Measurements from ENCODE around the gene SGSH.
A peak's percentile ranks its signal among the peaks of the same experiment; 100 is the strongest.

SGSH gene

DNA sequence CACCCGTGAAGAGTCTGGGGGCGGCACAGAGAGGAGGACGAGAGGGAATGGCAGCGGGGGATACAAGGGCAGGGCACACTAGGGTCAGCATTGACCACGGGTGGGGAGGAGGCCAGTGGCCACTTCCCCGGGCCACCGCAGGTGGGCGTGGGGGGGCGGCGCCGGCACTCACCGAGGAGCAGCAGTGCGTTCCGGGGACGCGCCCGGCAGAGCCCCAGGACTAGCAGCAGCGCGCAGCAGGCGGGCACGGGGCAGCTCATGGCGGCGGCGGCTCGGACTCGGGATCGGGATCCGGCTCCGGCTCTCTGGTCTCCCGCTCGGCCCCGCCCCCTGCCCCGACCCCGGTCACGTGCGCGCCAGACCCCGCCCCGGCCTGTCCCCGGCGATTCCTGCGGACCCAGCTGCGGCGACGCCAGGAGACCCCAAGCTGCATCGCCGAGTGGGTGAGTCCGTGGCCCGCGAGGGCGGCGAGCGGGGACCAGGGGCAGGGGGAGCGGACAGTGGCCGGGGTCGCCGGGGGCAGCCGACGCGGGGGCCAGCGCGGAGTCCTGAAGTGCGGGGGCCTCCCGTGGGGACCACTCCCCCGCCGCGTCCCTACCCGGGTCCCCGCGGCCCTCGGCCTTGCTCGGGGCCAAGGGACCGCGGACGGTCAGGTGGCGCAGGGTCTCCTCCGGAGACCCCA, at the start of gene SGSH, which contains the start of gene SLC26A11:
TSS of gene SGSH (minus strand) at position 280 of the 682 bp plus-strand sequence. CDS start at position 260, 20 bp downstream.
TSS of gene SLC26A11 (plus strand) at position 374 of the 682 bp plus-strand sequence. CDS start 1,134 bp downstream, outside the sequence.
- no peaks in the 10 kb centered on the region for H3K27me3 Mint-ChIP-seq
- H3K36me3 Mint-ChIP-seq: peaks cover 2% of the 10 kb centered on the region
- peaks cover 45% of the 10 kb centered on the region for H3K4me1 Mint-ChIP-seq
- no peaks in the 10 kb centered on the region for H3K9me3 Mint-ChIP-seq
- peak within 1 kb of the TSS; percentile 89 for H3K4me3 Mint-ChIP-seq
- peak within 1 kb of the TSS; percentile 93 for H3K27ac Mint-ChIP-seq

DNA sequence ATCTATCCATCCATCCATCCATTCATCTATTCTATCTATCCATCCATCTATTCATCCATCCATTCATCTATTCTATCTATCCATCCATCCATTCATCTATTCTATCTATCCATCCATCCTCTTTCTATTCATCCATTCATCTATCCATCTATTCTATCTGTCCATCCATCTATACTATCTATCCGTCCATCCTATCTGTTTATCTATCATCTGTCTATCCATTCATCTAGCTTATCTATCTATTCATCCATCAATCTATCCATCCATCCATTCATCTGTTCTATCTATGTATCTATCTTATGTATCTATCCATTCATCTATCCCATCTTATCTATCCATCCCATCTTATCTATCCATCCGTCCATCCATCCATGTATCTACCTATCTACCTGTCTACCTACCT, 49.3 kb upstream of the SGSH start:
- Mint-ChIP-seq H3K4me1 (peaks cover 39% of the 10 kb centered on the region), H3K36me3 (peaks cover 15% of the 10 kb centered on the region), H3K27me3 (no peaks in the 10 kb centered on the region), H3K9me3 (no peaks in the 10 kb centered on the region), H3K27ac (no peak overlapping the region), H3K4me3 (no peak overlapping the region)

DNA sequence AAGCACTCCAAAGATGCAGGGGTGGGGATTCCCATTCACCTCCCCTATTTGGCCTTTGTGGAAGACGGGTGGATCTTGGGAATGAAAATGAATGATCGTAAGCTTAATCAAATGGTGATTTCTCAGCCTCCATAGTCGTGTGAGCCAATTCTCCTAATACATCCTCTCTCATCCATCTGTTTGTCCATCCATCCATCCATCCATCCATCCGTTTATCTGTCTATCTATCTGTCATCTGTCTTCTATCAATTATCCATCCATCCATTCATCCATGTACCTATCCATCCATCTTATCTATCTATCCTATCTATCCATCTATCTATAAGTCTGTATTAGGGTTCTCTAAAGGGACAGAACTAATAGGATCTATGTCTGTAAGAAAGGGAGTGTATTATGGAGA, 48.3 kb upstream of the SGSH start:
- peaks cover 9% of the 10 kb centered on the region for H3K36me3 Mint-ChIP-seq
- no peak overlapping the region for H3K27ac Mint-ChIP-seq
- H3K4me3 Mint-ChIP-seq: no peak overlapping the region
- no peaks in the 10 kb centered on the region for H3K27me3 Mint-ChIP-seq
- H3K4me1 Mint-ChIP-seq: peaks cover 33% of the 10 kb centered on the region
- no peaks in the 10 kb centered on the region for H3K9me3 Mint-ChIP-seq

DNA sequence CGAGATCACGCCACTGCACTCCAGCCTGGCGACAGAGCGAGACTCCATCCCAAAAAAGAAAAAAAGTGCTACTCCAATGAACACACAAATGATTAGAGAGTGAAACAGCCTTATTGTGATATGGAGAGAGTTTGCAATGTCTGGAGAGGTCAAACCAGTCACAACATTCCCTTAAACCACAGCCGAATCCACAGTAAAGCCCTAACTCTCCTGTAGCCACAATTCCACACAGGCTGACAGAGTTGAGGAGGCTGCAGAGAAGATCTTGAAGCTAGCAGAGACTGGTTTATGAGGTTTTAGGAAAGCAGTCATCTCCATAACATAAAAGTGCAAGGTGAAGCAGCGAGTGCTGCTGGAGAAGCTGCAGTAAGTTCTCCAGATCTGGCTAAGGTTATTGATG, 47.3 kb upstream of the SGSH start:
- peaks cover 33% of the 10 kb centered on the region for H3K4me1 Mint-ChIP-seq
- H3K27me3 Mint-ChIP-seq: no peaks in the 10 kb centered on the region
- H3K36me3 Mint-ChIP-seq: peaks cover 7% of the 10 kb centered on the region
- no peaks in the 10 kb centered on the region for H3K9me3 Mint-ChIP-seq
- H3K27ac Mint-ChIP-seq: no peak overlapping the region
- peak overlapping the region; percentile 43 for H3K4me3 Mint-ChIP-seq

DNA sequence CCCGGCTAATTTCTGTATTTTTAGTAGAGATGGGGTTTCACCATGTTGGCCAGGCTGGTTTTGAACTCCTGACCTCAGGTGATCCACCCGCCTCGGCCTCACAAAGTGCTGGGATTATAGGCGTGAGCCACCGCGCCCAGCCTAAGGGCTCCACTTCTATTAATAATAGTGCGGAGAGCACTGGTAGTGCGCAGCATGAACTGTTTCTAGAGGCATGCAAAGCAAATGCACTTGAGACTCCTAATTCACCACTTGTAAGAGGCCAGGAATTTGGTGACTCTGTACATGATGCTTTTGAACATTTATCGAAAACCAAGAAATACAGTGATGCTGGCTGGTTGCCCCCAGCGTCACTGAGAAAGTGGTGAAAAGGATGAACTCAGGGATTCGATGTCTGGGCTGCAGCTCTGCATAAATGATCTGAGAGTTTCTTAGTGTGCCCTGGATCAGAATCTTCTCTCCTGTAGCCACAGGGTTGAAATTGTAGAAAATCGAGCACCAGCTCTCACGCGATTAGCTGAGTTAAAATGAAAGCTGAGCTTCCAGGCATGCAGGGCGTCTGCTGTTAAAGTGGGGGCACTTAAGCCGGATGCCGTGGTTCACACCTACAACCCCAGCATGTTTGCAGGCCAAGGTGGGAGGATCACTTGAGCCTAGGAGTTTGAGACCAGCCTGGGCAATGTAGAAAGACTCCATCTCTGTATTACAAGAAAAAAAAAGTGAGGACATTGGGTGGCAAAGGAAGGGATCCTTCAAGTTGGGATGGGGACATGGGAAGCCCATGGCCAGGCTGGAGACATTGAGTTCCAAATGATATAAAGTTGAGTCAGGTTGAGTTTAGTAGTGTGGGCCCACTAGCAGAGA, 45.3 kb upstream of the SGSH start:
- Mint-ChIP-seq H3K9me3 (no peaks in the 10 kb centered on the region), H3K27ac (peak overlapping the region; percentile 98), H3K4me3 (peak overlapping the region; percentile 97), H3K27me3 (no peaks in the 10 kb centered on the region), H3K4me1 (peaks cover 43% of the 10 kb centered on the region), H3K36me3 (peaks cover 5% of the 10 kb centered on the region)

DNA sequence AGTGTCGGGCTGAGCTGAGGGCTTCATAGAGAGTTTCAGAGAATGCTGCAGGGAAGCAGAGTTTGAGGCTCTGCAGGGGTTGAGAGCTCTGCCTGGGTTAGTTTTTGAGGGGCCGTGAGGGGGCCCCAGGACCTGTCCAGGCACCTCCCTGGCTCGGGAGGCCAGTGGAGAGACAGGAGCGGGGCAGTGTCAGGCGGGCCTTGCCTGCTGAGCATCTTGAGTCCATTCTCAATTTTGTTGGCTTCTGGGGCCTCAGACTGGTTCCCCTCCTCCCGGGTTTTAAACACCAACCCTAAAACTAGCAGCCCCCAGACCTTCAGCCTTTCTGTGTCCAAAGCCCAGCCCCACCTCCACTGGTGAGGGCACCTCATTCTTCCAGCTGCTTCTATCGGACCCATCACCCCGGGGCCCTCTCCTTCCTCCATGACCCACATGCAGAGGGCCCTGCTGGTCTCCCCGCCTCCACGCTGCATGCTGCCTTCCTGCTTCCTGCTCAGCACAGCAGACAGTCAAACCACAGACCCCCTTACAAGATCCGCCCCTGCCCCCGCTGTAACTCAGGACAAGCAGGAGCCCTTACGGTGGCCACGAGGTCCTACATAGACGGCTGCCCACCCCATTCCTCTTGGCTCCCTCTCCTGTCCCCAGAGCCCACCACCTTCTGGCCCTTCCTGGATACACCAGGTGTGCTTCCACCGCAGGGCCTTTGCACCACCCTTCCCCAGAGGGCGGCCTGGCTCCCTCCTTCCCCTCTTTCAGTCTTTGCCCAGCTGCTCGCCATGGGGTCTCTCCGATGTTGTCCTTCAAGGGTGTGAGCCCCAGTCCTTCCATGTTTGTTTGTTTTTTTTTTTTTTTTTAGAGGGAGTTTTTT, 44.3 kb upstream of the SGSH start:
- H3K4me3 Mint-ChIP-seq: peak overlapping the region; percentile 97
- no peaks in the 10 kb centered on the region for H3K27me3 Mint-ChIP-seq
- peaks cover 47% of the 10 kb centered on the region for H3K4me1 Mint-ChIP-seq
- H3K9me3 Mint-ChIP-seq: no peaks in the 10 kb centered on the region
- H3K27ac Mint-ChIP-seq: peak overlapping the region; percentile 98
- H3K36me3 Mint-ChIP-seq: peaks cover 5% of the 10 kb centered on the region

DNA sequence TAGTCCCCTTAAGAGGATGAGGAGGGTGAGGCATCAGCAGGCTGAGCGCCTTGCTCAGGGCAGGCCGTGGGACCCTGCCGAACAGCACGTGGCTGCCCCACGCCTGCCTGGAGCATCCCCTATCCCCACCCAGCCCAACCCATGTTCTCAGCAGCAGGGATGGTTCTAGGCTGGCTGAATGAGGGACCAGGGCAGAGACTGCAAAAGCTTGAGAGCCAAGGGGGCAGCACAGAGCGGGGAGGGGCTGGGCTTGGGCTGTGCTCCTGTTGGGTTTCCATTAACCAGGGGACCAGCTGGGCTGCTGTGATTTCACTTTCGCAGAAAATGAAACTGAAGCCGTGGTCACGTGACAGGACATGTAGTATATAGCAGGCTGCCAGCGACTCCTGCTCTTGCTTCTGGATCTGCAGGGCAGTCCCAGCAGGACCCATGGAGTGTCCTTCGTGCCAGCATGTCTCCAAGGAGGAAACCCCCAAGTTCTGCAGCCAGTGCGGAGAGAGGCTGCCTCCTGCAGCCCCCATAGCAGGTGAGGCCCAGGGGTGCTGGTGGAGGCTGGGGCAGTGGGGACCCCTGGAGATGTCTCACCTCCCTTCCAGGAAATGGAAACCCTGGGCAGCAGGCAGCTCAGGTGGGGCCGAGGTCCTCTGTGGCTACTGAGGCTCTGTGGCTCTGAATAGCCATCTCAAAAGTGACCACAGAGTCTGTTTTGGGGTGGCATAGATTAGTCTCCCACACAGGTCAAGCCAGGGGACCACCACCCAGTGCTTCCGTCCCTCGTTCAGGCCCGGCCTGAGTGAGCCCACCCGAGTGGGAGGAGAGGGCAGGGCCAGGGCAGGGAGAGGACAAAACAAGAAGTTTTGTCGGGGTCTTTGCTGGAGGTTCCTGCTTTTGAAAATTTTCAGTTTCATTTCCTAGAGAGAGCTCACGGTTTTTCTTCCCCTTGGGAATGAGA, 43.4 kb upstream of the SGSH start:
- peak overlapping the region; percentile 97 for H3K4me3 Mint-ChIP-seq
- peaks cover 56% of the 10 kb centered on the region for H3K4me1 Mint-ChIP-seq
- H3K27ac Mint-ChIP-seq: peak overlapping the region; percentile 98
- peaks cover 5% of the 10 kb centered on the region for H3K36me3 Mint-ChIP-seq
- H3K27me3 Mint-ChIP-seq: no peaks in the 10 kb centered on the region
- no peaks in the 10 kb centered on the region for H3K9me3 Mint-ChIP-seq

DNA sequence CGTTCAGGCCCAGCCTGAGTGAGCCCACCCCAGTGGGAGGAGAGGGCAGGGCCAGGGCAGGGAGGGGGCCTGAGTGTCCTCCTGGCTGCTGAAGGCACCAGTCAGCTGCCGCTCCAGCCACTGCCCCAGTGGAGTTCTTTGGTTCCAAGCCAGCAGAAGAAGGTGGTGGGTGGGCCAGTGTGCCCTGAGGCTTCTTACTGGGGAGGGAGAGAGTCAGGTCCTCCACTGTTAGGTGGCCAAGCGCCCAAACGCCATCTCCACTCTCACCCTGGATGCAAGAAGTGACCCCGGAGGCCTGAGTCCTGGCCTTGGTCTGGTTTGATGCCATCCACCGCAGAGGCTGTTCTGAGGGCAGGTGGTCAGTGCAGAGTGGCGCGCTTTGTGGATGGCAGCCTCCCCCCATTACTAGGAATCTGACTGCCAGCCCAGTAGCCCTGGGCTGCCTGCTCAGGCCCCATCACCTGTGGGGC, 42.7 kb upstream of the SGSH start:
- H3K4me3 Mint-ChIP-seq: peak overlapping the region; percentile 97

DNA sequence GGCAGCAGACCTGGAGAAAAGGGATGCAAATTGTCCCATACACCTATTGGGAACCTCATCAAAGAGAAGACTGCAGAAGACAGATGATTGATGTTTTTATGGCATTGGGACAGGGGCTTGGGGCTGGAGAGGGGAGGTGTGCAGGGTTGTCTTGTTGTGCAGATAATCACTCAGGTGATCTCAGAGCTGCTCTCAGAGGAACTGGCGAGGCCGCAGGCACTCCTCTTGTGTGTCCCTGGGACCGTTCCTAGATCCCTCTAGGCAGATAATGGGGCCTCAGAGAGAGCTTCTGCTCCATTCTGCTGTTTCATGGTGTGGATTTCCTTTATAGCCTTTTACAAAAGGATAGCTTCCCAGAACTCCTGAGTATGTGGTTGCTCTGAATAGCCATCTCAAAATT, 42.2 kb upstream of the SGSH start:
- H3K4me1 Mint-ChIP-seq: peaks cover 61% of the 10 kb centered on the region
- H3K9me3 Mint-ChIP-seq: no peaks in the 10 kb centered on the region
- H3K4me3 Mint-ChIP-seq: peak overlapping the region; percentile 84
- no peaks in the 10 kb centered on the region for H3K27me3 Mint-ChIP-seq
- peaks cover 5% of the 10 kb centered on the region for H3K36me3 Mint-ChIP-seq
- peak overlapping the region; percentile 92 for H3K27ac Mint-ChIP-seq

More for the DNA sequence above, 42.7 kb upstream of the SGSH start:
- H3K4me1 Mint-ChIP-seq: peaks cover 61% of the 10 kb centered on the region
- H3K9me3 Mint-ChIP-seq: no peaks in the 10 kb centered on the region
- H3K36me3 Mint-ChIP-seq: peaks cover 5% of the 10 kb centered on the region
- H3K27me3 Mint-ChIP-seq: no peaks in the 10 kb centered on the region
- peak overlapping the region; percentile 98 for H3K27ac Mint-ChIP-seq

DNA sequence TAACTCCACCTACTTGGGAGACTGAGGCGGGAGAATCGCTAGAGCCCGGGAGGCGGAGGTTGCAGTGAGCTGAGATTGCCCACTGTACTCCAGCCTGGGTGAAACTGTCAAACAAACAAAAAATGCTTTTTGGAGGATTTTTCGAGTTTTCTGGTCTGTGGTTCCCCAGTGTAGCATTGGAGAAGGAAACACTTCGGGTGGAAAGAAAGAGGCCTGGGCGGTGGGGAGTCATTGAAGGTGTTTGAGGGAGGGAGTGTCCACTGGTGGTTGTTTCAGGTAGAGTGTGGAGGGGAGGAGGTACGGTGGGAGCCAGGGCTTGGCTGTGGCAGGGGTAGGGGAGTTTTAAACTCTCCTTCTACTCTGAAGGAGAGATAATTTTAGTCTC, 41.8 kb upstream of the SGSH start:
- Mint-ChIP-seq H3K4me1 (peaks cover 60% of the 10 kb centered on the region), H3K9me3 (no peaks in the 10 kb centered on the region), H3K36me3 (peaks cover 5% of the 10 kb centered on the region), H3K27ac (peak overlapping the region; percentile 92), H3K4me3 (peak overlapping the region; percentile 84), H3K27me3 (no peaks in the 10 kb centered on the region)

DNA sequence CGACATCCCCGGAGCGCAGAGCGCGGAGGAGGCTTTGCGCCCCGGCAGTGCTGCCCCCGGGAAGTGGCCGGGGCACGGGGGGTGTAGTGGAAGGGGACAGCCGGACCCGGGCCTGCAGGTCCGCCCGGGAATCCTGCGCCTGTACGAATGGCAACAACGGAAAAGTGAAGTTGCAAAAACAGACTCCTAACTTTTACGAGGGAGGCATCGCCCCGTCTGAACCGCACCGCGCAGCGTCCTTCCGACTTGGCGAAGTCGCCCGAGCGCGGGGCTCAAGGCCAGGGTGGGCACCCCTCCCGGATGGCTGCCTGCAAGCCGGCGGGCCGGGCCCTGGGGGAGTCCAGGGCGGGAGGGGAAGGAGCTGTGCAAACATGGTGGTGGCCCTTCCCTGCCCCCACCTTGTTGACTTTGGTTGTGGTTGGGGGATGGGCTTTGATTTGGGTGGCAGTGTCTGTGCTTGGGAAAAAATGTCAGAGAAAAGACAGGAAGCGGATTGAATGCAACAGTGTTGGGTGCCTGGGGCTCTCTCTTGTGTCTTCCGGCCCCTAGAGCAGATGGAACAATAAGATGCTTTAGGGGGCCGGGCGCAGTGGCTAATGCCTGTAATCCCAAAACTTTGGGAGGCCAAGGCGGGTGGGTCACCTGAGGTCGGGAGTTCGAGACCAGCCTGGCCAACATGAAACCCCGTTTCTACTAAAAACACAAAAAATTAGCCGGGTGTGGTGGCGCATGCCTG, 41.2 kb upstream of the SGSH start:
- H3K27me3 Mint-ChIP-seq: no peaks in the 10 kb centered on the region
- H3K4me3 Mint-ChIP-seq: peak overlapping the region; percentile 84
- peaks cover 5% of the 10 kb centered on the region for H3K36me3 Mint-ChIP-seq
- peaks cover 60% of the 10 kb centered on the region for H3K4me1 Mint-ChIP-seq
- no peaks in the 10 kb centered on the region for H3K9me3 Mint-ChIP-seq
- H3K27ac Mint-ChIP-seq: peak overlapping the region; percentile 92

DNA sequence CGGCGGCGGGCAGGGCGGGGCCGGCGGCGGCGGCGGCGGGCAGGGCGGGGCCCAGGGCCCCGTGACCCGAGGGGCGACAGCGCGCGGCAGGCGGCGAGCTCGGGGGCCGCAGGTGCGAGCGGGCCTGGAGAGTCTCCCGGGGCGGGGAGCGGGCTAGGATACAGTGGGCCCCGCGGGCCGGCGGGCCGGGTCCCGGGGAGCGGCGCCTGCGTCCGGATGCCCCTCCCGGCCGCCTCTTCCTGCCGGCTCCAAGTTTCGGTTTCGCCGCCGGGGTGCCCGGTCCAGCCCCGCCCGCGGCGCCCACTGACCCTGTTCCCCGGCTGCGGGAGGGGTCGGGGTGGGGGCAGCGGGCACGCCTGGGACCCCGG, 40.6 kb upstream of the SGSH start, which contains the start of gene RNF213:
TSS of gene RNF213 (plus strand) at position 62 of the 368 bp plus-strand sequence. CDS start 2,830 bp downstream, outside the sequence.
- Mint-ChIP-seq H3K27me3 (no peaks in the 10 kb centered on the region), H3K9me3 (no peaks in the 10 kb centered on the region), H3K4me3 (peak within 1 kb of the TSS; percentile 91), H3K4me1 (peaks cover 57% of the 10 kb centered on the region), H3K36me3 (peaks cover 3% of the 10 kb centered on the region), H3K27ac (peak within 1 kb of the TSS; percentile 98)

DNA sequence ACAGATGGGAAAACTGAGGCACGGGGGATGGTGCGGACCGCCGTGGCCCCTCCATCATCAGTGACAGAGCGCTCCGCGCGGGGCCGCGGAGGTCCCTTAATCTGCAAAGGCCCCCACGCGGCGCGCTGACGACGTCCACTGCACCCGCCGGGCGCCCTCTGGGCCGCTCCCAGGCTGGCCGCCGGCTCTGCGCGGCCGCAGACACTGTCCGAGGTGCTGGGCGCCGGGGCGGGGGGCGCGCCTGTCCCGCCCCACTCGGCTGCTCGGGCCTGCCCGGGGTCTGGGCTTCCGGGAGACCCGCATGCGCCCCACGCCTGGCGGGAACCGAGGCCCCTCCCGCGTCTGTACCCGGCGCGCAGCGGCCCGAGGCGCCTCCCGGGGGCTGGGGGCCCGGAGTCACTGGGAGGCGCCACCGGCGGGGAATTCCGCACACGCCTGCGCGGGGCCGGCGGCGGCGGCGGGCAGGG, 40.0 kb upstream of the SGSH start:
- Mint-ChIP-seq H3K4me3 (peak overlapping the region; percentile 91), H3K27me3 (no peaks in the 10 kb centered on the region), H3K36me3 (no peaks in the 10 kb centered on the region), H3K4me1 (peaks cover 54% of the 10 kb centered on the region), H3K9me3 (no peaks in the 10 kb centered on the region), H3K27ac (peak overlapping the region; percentile 98)

Data from activated naive CD4-positive, alpha-beta T cell treated with anti-CD3 and anti-CD28 coated beads, Interleukin-2, amount 50 U/mL, for 24 hours (primary cell).